OCI-M2 (cell line): ENCODE measurements around the gene POMGNT1.
A peak's percentile ranks its signal among the peaks of the same experiment; 100 is the strongest.
"Not testable (repeated sequence)": the region's sequence is repeated elsewhere in the genome, so short reads cannot be mapped to it uniquely, and the experiment has no call there.

ENCODE experiments used
- DNase-seq: peaks from one replicate; lab custom pipeline; 2025; ENCODE audit not compliant: unreplicated experiment; lab: John Stamatoyannopoulos, UW

POMGNT1 gene

DNA sequence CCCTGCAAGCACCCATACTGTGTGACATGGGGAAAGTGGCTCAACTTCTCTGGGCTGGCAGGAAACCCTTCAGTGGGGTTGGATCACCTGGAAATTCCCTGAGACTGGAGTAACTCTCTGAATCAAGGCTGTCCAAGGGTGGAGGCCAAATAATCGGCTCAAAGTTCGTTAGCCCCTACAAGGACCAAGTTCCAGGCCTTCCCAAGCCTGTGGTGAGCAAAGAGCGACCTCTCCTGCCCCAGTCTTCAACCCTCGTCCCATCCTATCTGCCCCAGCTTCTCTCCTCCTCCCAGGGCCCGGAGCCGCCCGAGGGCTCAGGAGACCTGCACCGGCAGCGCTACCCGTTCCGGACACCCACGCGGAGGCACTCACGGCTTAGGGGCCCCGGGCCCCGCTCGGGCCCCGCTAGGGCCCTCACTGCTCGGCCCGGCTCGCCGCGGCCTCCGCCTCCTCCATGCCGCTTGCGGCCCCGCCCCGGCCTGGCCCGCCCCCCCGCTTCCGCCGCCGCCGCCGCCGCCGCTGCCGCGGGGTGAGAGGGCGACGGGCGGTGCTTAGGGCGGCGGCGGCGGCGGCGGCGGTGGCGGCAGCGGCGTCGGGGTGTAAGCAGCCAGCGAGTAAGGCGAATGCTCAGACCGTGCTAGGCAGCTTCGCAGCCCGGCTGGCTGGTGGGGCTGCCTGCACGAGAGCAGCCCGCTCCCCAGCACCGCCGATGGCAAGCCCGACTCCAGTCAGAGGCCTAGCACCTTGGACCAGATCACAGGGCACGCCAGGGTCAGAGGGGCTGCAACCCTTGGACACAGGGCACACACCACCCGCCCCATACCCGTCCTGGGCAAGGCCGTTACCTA is at the start of gene POMGNT1:
TSS of gene POMGNT1 (minus strand) at position 471 of the 848 bp plus-strand sequence. CDS start 613 bp downstream, outside the sequence.
- DNase-seq = no peak

DNA sequence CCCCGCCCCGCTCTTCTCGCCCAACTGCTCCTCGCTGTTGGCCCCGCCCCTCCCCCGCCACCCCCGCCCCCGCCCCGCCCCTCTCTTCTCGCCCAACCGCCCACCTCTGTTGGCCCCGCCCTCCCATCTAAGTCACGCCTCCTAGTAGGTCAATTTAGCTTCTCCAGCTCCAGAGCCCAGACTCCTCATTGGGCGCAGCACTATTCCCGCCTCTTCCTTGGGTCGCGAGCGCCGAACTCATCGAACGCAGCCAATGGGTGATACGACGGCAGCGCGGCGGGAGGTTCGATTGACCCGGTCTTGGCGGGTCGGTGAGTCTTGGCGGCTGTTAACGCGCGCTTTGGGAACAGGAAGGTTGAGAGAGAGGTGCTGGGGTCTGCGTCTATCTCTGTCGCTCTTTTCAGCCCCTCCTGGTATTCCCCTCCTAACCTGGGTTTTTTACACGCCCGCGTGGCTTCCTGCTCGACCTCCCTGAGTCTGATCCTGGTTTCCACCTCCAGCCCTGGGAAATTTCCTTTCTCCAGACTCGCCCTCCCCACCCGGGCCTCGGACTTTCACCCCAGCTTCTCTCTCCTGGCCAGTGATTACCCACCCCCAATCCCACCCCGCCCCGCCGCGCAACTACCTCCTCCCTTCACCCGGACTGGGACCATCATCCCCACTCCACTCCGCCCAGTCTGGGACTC is 49.3 kb upstream of the POMGNT1 start, which contains the start of gene RAD54L:
TSS of gene RAD54L (plus strand) at position 328 of the 686 bp plus-strand sequence. CDS start 643 bp downstream, outside the sequence.
- DNase-seq = peak; percentile 76

DNA sequence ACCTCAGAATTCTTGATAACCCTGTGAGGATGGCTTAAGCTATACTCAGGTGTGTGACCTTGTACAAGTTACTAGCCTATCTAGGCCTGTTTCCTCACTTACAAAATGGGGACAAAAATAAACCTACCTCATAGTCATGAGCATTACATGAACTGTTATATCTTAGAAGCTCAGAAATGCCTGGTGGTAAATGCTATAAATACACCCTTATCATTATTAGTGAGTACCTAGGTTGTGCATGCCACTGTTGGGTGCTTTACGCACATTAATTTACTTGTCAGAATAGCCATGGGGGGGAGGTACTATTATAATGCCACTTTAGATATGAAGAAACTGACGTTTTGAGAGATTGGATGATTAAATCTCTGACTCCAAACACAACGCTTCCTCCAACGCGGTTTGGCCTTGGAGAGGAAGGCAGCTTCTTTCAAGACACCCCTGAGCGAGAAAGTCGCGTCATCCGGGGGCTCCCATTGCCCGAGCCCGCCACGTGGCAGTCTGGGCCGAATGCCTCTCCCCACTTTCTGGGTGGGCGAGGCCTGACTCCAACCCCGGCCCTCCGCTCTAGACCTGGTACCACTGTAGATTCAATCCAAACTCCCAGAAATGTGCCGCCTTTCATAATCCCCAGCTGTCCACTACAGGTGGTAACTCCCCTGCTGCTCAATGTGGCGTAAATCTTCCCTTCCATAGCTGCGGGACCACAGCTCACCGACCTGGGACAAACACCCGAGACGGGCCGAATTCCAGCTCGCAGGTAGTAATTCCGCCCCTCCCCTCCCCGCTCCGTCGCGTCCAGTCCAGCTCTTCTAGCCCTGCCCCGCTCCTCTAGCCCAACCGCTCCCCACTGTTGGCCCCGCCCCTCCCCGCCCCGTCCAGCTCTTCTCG is 48.6 kb upstream of the POMGNT1 start:
- peak; percentile 75 for DNase-seq

DNA sequence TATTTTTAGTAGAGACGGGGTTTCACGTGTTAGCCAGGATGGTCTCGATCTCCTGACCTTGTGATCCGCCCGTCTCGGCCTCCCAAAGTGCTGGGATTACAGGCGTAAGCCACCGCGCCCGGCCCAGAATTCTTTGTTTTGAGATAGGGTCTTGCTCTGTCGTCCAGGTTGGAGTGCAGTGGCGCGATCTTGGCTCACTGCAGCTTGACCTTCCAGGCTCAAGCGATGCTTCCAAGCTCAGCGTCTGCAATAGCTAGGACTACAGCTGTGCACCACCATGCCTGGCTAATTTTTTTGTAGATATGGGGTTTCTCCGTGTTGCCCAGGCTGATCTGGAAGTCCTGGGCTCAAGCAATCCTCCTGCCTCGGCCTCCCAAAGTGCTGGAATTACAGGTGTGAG is 47.9 kb upstream of the POMGNT1 start:
- not testable (repeated sequence) for DNase-seq

DNA sequence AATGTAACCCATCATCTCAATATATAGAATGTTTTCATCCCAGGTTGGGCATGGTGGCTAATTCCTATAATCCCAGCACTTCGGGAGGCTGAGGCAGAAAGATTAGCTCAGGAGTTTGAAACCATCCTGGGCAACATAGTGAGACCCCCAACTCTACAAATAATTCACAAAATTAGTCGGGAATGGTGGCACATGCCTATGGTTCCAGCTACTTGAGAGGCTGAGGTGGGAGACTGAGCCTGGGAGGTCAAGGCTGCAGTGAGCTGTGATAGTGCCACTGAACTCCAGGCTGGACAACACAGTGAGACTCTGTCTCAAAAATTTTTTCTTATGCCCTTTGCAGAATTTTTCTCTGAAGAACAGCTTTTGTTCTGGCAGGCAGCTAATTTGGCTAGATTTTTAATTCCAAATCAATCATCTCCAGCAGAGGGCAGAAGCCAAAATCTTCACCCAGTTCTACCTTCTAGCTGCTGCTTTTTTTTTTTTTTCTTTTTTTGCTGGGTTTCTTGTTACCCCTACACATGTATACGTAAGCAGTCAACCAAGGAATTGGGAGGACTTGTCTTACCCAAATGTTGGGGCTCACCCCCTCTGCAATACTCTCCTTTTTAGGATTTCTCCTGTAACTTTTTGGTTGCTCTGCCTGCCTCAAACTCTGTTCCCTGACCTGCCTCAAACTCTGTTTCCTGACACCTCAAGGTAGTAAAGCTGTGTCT is 46.6 kb upstream of the POMGNT1 start:
- no peak for DNase-seq

DNA sequence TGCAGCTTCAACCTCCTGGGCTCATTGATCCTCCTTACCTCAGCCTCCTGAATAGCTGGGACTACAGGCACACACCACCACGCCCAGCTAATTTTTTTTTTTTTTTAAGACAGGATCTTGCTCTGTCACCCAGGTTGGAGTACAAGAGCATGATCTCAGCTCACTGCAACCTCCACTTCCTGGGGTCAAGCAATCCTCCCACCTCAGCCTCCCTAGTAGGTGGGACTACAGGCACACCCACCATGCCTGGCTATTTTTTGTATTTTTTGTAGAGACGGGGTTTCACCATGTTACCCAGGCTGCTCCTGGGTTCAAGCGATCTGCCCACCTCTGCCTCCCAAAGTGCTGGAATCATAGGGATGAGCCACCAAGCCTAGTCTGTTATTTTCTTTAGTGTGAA is 45.6 kb upstream of the POMGNT1 start:
- DNase-seq = not testable (repeated sequence)

DNA sequence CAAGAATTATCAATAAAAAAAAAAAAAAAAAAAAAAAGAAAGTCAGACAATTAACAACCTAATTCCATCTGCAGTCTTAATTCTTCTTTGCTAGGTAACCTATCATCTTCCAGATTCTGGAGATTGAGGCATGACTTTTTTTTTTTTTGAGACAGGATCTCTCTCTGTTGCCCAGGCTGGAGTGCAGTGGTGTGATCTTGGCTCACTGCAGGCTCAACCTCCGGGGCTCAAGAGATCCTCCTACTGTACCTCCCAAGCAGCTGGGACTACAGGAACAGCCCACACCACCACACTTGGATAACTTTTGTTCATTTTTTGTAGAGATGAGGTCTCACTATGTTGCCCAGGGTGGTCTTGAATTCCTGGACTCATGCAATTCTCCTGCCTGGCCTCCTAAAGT is 44.7 kb upstream of the POMGNT1 start:
- no peak for DNase-seq

DNA sequence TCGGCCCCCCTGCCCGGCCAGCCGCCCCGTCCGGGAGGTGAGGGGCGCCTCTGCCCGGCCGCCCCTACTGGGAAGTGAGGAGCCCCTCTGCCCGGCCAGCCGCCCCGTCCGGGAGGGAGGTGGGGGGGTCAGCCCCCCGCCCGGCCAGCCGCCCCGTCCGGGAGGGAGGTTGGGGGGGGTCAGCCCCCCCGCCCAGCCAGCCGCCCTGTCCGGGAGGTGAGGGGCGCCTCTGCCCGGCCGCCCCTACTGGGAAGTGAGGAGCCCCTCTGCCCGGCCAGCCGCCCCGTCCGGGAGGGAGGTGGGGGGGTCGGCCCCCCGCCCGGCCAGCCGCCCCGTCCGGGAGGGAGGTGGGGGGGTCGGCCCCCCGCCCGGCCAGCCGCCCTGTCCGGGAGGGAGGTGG is 43.5 kb upstream of the POMGNT1 start:
- DNase-seq = not testable (repeated sequence)

DNA sequence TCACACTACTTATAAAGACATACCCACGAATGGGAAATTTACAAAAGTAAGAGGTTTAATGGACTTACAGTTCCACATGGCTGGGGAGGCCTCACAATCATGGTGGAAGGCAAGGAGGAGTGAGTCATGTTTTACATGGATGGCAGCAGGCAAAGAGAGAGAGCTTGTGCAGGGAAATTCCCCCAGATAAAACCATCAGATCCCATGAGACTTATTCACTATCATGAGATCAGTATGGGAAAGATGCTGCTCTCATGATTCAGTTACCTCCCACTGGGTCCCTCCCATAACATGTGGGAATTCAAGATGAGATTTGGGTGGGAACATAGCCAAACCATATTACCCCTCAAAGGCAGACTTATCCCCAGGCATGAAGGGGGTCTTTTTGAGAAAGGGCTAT is 40.6 kb upstream of the POMGNT1 start:
- not testable (repeated sequence) for DNase-seq

DNA sequence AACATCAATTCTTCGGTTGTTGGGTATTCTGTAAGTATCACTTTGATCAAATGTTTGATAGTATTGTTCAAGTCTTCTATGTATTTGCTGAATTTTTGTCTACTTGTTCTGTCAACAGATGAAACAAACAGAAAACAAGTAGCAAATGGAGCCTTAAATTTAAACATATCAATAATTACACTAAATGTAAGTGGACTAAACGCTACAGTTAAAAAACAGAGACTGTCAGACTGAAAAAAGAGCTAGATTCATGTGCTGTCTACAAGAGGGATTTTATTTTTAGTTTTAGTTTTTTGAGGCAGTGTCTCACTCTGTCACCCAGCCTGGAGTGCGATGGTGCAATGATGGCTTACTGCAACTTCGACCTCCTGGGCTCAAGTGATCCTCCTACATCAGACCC is 38.6 kb upstream of the POMGNT1 start:
- no peak for DNase-seq

DNA sequence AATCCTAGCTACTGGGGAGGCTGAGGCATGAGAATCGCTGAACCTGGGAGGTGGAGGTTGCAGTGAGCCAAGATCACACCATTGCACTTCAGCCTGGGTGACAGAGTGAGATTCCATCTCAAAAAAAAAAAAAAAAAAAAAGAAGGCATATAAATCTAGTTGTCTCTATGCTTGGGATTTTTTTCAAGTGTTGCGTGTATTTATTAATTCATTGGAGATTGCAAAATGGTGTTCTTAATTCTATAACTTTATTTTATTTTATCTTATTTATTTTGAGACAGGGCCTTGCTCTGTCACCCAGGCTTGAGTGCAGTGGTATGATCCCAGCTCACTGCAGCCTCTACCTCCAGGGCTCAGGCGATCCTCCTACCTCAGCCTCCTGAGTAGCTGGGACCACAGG is 33.0 kb upstream of the POMGNT1 start:
- not testable (repeated sequence) for DNase-seq

DNA sequence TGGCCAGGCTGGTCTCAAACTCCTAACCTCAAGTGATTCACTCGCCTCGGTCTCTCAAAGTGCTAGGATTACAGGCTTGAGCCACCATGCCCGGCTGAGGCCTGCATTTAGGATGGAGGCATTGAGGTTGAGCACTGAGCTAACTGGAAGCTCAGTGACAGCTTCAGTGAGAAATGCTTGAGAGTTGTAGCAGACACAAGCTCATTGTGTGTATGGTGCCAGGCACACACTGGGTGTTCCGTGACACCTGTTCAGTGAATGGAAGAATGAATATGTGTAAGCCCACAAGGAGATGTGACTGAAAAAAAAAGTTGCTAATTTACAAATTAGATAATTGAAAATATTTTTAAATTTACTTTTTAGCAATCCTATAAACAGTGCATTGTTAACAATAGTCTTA is 26.7 kb upstream of the POMGNT1 start:
- DNase-seq = no peak

DNA sequence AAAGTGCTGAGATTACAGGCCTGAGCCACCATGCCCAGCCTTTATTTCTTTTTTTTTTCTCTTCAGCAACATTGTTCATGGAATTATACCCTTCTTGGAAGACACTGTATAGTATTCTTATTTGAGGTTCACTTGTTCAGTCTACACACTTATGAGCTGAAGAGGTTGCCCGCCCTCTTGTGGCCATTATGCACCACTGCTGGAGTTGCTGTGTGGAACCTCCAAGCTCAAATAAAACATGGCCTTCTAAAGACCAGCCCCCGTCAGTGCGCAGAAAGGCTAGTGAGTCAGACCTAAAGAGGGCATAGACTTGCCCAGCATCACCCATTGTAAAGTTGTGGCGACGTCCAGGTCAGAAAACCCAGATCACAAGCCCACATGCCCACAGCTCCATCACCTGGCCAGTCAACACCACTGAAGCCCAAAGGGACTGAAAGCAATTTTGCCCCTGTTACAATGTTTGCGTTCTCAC is 25.3 kb upstream of the POMGNT1 start:
- DNase-seq = no peak

DNA sequence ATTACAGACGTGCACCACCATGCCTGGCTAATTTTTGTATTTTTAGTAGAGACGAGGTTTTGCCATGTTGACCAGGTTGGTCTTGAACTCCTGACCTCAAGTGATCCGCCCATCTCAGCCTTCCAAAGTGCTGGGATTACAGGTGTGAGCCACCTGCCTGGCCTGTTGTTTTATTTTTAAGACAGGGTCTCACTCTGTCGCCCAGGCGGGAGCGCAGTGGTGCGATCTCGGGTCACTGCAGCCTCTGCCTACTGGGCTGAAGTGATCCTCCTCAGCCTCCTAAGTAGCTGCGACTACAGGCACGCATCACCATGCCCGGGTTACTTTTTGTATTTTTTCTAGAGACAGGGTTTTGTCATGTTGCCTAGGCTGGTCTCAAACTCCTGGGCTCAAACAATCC is 24.8 kb upstream of the POMGNT1 start:
- DNase-seq = not testable (repeated sequence)

DNA sequence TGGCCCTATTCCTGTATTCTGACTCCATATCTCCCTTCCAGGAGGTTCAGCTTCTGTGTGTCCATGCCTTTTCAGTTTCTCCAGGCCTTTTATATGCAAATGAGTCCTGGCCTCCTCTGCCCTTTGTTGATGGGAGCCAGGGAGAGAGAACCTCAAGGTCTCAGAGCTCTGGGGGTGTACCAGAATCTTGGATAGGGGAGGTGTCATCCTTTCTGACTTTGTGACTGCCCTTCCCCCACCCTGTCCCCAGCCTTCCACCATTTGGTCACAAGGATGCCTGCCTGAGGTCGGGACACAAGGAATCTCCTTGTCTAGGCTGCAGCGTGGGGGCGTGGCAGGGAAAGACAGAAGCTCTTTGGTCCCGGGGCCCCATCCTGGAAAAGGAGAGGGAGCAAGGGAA is 23.5 kb upstream of the POMGNT1 start:
- no peak for DNase-seq

DNA sequence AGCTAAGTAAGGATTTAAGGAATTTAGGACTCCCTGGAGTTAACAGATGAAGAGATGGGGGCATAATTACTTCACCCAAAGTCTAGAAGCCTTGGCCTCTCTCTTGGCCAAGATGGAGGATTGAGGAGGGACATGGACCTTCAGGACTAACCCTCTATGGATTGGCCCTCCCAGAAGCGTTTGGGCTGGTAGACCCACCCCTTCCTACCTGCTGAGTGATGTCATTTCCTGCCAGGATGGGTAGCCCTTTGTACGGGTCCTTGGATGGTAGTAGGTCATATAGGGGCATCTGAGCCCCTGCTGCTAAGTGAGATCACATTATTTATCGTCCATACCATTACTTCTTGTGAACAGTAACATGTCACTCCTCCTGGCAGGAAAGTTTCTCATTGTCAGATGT is 22.6 kb upstream of the POMGNT1 start:
- no peak for DNase-seq

DNA sequence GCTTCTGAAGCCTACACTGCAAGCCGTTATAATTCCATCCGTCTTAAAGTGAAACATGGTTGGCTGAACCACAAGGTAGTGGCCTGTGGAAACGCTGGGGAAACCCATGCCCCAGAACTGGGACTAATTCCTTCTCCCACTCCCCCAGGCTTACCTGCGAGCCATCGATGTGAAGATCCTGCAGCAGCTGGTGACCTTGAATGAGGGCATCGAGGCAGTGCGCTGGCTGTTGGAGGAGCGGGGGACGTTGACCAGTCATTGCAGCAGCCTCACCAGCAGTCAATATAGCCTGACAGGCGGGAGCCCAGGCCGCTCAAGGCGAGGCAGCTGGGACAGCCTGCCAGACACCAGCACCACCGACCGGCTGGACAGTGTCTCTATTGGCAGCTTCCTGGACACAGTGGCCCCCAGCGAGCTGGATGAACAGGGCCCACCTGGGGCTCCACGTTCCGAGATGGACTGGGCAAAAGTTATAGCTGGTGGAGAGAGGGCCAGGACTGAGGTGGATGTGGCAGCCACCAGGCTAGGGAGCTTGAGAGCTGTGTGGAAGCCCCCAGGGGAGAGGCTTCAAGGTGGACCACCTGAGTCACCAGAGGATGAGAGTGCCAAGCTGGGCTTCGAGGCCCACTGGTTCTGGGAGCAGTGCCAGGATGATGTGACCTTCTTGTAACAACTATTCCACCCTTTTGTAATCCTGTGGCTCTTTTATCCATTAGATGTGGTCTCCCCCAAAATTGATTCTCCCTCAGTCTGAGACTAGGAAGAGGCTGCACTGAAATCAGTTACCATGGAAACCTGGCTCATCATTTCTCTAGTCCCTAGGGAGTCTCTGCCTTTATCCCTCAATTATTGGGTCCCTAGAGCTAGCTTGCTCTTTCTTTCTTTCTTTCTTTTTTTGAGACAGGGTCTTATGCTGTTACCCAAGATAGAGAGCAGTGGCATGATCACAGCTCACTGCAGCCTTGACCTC is 21.6 kb upstream of the POMGNT1 start:
- DNase-seq = no peak

DNA sequence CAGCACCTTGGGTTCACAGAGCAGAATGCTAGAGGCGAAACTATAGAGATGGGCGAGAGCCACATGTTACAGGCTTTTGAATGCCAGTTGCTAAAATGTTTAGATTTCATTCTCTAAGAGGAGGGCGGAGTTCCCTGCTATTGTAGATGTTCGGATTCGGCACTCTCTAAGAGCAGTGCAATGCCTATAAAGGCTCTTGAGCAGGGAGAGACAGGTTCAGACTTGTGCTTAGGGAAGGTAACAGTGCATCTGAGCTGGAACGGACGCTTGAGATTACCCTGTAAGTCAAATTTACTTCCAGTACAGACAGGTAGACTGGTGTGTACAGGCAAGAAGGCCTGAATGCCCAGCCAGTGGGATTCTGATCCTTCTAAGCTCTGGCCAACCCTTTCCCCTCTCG is 20.2 kb upstream of the POMGNT1 start:
- DNase-seq = no peak

DNA sequence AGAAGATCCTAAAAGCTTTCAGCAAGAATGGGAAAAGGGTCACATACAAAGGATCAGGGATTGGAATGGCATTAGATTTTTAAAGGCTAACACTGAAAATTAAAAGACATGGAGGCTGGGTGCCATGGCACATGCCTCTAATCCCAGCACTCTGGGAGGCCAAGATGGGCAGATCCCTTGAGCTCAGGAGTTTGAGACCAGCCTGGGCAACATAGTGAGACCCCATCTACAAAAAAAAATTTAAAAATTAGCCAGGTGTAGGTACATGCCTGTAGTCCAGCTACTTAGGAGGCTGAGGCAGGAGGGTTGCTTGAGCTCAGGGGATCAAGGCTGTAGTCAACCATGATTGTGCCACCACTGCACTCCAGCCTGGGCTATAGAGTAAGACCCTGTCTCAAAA is 17.3 kb upstream of the POMGNT1 start:
- DNase-seq = no peak
